ENCODE measurements around the gene KRTAP17-1. TPM values are rescaled to one million over a fixed set of nuclear protein-coding genes. Genes with fewer than 3 reads are reported as not detected.
A peak's percentile ranks its signal among the peaks of the same experiment; 100 is the strongest.

Gene KRTAP17-1
- total RNA-seq, 1 experiment from 2014 or later, result not detected

- peaks cover 2% of the 10 kb centered on the region; the same call in 1 of the 2 replicates for H3K27me3 Mint-ChIP-seq (ENCODE audit: low read depth)
- DNase-seq, result peak; percentile 83
- Histone ChIP-seq H3T11ph (ENCODE audit: low read length) (no peak overlapping the region), H3K79me2 (ENCODE audit: insufficient read depth, low read length) (no peaks in the 10 kb centered on the region), H2AK5ac (ENCODE audit: insufficient read length, low read length) (no peak overlapping the region), H3K14ac (ENCODE audit: insufficient read depth, low read length) (no peak overlapping the region; the same call in 1 of the 2 replicates), H3K4me1 (ENCODE audit: insufficient read depth, low read length) (no peaks in the 10 kb centered on the region), H3K27ac (ENCODE audit: insufficient read length, low read depth, low read length) (no peak overlapping the region), H4K20me1 (ENCODE audit: control insufficient read depth, insufficient read depth, insufficient read length) (no peaks in the 10 kb centered on the region), H3K9ac (ENCODE audit: extremely low read depth, insufficient read length, low read length) (no peak overlapping the region), H2AFZ (ENCODE audit: low read length) (no peak overlapping the region), H3K4ac (ENCODE audit: low read depth, low read length) (no peak overlapping the region), H3K56ac (ENCODE audit: insufficient read length, low read depth, low read length) (no peak overlapping the region), H3K9me3 (ENCODE audit: control insufficient read depth, low read depth, low read length) (no peaks in the 10 kb centered on the region), H2BK20ac (ENCODE audit: low read depth, low read length, poor library complexity, severe bottlenecking) (no peak overlapping the region), H3K27me3 (ENCODE audit: insufficient read depth, low read length) (no peaks in the 10 kb centered on the region), H3K79me1 (ENCODE audit: insufficient read depth, low read depth, low read length, poor library complexity, severe bottlenecking) (no peaks in the 10 kb centered on the region), H2BK120ac (ENCODE audit: low read depth, low read length, poor library complexity, severe bottlenecking) (no peak overlapping the region), H2BK15ac (ENCODE audit: low read depth, low read length) (no peak overlapping the region), H2BK12ac (ENCODE audit: insufficient read length, low read depth, low read length) (no peak overlapping the region), H4K5ac (ENCODE audit: insufficient read length, low read depth, low read length) (no peak overlapping the region), H3K23ac (ENCODE audit: insufficient read length, low read depth, low read length) (no peak overlapping the region), H3K18ac (ENCODE audit: insufficient read length, low read depth, low read length) (no peak overlapping the region), H2BK5ac (ENCODE audit: insufficient read length, low read length) (no peak overlapping the region), H4K8ac (replicated peaks; ENCODE audit: insufficient read length, low read depth, low read length) (no peak overlapping the region), H3K4me2 (ENCODE audit: insufficient read depth, insufficient read length, low read length) (no peak overlapping the region), H3K23me2 (ENCODE audit: insufficient read length, low read depth, low read length, poor library complexity, severe bottlenecking) (no peaks in the 10 kb centered on the region), H4K91ac (ENCODE audit: insufficient read length, low read depth, low read length) (no peak overlapping the region)
- H3K4me3 Mint-ChIP-seq, result 0 out of 5 replicates have a peak overlapping the region, but pooled peaks of 1 of the 2 experiments have one; percentile 16
- H3K4me1 Mint-ChIP-seq, result peaks cover 3 to 4% of the 10 kb centered on the region in 2 experiments; a peak in 2 of 4 replicates
- WGBS (ENCODE audit: extremely low coverage, insufficient read length, low lambda C conversion rate), result no CpG with 5 or more reads among the region's 16 CpGs
- TF ChIP-seq CTCF (conservative IDR thresholded peaks at IDR 0.05), result peak; percentile 65
- peak overlapping the region in 1 of 3 experiments; percentile 76; a peak in 1 of 7 replicates for H3K27ac Mint-ChIP-seq
- peaks cover 13% of the 10 kb centered on the region in 2 experiments for H3K9me3 Mint-ChIP-seq
- H3K36me3 Mint-ChIP-seq (ENCODE audit: insufficient read depth in 1 of 3, low read depth in 3 of 3), result peaks cover 0 to 13% (median 7%) of the 10 kb centered on the region in 3 experiments; a peak in 1 of 7 replicates
Measured at GRCh38 chr17:41324180-41325075, 8.9 kb upstream of the KRTAP17-1 start.

All from H9 (cell line).